Left renal cortex interstitium (tissue), 4 donors: Measurements from ENCODE around the gene EIF4H. TPM values are rescaled to one million over a fixed set of nuclear protein-coding genes. Genes with fewer than 3 reads are reported as not detected.
A peak's percentile ranks its signal among the peaks of the same experiment; 100 is the strongest.
"Not testable (repeated sequence)": the region's sequence is repeated elsewhere in the genome, so short reads cannot be mapped to it uniquely, and the experiment has no call there.

Source experiments
- DNase-seq, 4 donors: peaks; one replicate each; pipeline ENCODE4 v3.0.0-alpha.2; 2013; ENCODE audit warnings: low read depth in 4 of 4, low spot score in 2 of 4, missing footprints in 1 of 4
- polyA plus RNA-seq, 4 donors: library from polyadenylated mRNA; unstranded; fragments of 120-200 nt; gene quantifications; one replicate each; pipeline ENCODE4 v1.2.1, GENCODE V29; 2013; ENCODE audit not compliant: insufficient read length in 4 of 4

The EIF4H gene
- polyA plus RNA-seq, 4 donors: 278 to 294 (median 293) TPM

GRCh38 chr7:74197449-74198124 lies 23.4 kb downstream of the EIF4H start:
- no peak for DNase-seq

- no peak for DNase-seq
These were observed 25.6 kb downstream of the EIF4H start for GRCh38 chr7:74199551-74200355.

GRCh38 chr7:74202841-74203556 lies 28.8 kb downstream of the EIF4H start:
- peak in 1 of 4 donors; percentile 45 for DNase-seq

- no peak for DNase-seq
These were observed 29.9 kb downstream of the EIF4H start for GRCh38 chr7:74203956-74204618.

GRCh38 chr7:74206052-74206451 lies 31.9 kb downstream of the EIF4H start:
- not testable (repeated sequence) for DNase-seq

- DNase-seq: peak in 3 of 4 donors; percentile 9 to 56 (median 42)
These were observed 32.5 kb downstream of the EIF4H start for GRCh38 chr7:74206589-74207120.

- no peak for DNase-seq
These were observed 33.4 kb downstream of the EIF4H start for GRCh38 chr7:74207586-74207985.

GRCh38 chr7:74208241-74208640 lies 34.1 kb downstream of the EIF4H start:
- not testable (repeated sequence) for DNase-seq

GRCh38 chr7:74212661-74213060 lies 38.5 kb downstream of the EIF4H start:
- no peak for DNase-seq

- no peak for DNase-seq
These were observed 40.9 kb downstream of the EIF4H start for GRCh38 chr7:74214816-74215630.

GRCh38 chr7:74215921-74216320 lies 41.8 kb downstream of the EIF4H start:
- no peak for DNase-seq

GRCh38 chr7:74216361-74216761 lies 42.2 kb downstream of the EIF4H start:
- DNase-seq: no peak

- DNase-seq: no peak
These were observed 43.5 kb downstream of the EIF4H start for GRCh38 chr7:74217455-74218342.

- DNase-seq: no peak
These were observed 44.2 kb downstream of the EIF4H start for GRCh38 chr7:74218343-74218698.

GRCh38 chr7:74219416-74219815 lies 45.3 kb downstream of the EIF4H start:
- DNase-seq: no peak

- no peak for DNase-seq
These were observed 46.1 kb downstream of the EIF4H start for GRCh38 chr7:74220229-74220628.

GRCh38 chr7:74221713-74222112 lies 47.6 kb downstream of the EIF4H start:
- DNase-seq: no peak

- no peak for DNase-seq
These were observed 48.9 kb downstream of the EIF4H start for GRCh38 chr7:74222851-74223710.
